ENCODE measurements around the gene TMEM250.

Gene TMEM250

DNA sequence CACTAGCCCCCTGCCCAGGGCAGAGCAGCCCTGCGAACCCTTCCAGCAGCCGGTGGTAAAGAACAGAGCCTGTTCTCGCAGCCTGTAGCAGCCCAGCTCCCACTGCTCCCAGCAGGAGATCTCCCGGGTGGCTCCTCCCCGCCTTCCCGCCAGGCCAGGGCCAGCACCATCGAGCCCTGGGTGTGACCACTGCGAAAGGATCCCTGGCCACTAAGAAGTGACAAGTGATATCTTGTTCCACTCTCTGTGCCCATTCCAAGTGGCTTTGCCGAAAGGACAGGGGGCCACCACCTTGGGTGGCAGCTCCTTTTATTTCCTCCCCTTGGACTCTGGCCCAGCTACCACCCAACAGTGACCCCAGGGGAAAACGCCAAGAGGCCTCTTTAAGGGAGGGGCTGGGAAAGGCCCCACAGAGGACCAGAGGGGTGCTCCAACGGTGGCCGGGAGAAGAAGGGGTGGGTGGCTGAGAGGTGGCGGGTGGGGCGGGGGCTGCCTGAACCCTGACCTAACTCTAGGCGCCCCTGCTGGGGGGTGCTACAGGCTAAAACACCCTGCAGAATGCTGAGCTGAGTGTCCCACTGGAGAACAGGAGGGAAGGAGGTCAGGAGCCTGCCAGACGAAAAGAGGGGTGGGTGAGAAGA is 25.2 kb downstream of the TMEM250 start:
- DNase-seq: no peak

DNA sequence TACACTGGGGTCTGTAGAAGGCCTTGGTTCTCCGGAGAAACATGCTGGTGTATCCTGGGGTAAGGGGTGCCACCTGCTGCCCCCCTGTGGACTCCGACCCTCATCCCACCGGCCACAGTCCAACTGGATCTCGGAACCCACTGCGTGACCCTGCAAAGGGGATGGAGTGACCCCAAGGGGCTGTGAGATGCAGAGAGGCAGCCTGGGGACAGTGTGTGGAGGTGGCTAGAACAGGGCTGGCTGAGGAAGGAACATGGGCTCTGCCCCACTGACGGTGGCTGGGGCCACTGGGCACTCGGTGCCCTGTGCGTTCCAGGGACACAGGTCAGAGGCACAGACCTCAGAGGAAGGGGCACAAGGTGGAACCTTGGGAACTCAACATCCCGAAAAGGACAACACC is 25.9 kb downstream of the TMEM250 start:
- no peak for DNase-seq

DNA sequence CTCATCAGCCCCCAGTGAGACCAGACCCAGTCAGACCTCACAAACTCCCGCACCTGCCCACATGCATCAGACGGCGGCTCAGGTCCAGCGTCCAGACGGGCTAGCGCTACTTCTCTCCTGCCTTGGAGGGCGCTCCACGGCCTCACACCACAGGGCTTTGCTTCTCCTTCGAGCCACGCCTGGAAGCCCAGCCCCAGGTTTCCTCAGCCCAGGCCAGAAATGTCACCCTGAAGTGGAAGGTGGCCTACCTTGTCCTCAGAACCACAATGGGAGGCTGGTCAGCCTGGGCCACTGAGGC is 26.4 kb downstream of the TMEM250 start:
- DNase-seq: no peak

DNA sequence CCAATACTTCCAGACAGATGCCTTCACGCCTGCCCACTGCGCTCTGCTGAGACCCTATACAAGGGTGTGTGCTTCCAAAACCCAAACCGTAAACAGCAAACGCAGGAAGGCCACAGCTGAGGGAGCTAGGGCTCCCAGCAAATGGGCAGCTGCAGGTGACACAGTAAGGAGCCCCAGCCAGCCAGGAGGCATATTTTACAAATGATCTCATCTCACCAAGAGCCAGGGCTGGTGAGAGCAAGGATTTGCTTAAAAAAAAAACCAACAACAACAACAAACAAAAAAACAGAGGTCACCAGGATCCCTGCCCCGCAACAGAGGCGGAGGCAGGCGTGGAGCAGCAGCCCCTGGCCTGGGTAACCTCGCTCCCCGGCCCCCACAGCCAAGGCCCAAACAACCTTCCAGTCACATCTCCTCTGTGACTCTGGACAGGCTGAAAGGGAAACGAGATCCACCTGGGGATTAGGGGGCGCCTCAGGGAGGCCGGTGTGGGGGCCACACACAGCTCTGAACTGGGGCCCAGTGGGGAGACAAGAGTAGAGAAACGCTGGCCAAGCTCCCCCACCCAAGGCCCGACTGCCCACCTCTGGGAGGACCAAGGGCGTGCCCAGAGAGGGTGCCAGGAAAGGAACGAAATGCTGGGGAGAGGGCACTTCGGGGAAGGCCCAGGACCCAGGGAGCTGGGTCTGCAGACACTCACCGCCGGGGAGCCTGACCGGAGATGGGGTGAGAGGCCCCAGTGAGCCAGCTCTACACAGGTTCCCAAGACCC is 26.9 kb downstream of the TMEM250 start:
- DNase-seq: no peak

DNA sequence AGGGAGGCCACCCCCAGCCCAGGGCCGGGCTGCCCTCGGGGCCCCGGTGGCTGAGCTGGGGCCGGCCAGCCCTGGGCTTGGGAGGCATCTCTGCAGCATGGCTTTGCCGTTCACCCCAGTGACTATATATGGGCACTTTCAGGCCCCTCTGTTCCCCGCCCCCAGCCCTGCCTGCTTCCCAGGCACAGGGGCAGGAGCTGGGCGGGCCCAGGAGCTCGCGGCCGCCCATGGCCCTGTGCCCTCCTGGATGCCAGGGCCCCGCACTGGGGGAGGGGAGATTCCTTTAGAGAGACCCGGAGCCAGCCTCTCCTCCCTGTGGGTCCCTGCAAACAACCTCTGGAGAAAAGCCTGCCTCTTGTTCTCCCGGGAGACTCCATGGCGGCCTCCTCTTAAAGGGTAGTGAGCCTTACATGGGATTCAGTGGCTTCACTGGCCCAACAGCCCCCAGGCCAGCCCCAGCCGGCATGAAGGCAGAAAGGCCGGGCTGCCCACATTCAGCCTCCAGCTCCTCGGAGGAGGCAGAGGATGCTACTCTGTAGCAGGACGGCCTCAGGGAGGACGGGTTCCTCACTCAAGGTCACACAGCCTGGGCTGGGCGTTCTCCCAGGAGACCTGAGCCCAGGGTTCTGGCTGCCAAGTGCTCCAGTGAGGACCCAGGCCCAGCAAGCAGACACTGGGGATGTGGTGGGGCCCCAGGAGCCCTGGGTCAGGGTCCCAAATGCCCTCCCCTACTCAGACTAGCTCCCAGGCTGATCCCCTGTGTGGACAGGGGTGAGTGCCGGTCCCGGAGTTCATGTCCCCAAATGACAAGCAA is 27.7 kb downstream of the TMEM250 start:
- no peak for DNase-seq

DNA sequence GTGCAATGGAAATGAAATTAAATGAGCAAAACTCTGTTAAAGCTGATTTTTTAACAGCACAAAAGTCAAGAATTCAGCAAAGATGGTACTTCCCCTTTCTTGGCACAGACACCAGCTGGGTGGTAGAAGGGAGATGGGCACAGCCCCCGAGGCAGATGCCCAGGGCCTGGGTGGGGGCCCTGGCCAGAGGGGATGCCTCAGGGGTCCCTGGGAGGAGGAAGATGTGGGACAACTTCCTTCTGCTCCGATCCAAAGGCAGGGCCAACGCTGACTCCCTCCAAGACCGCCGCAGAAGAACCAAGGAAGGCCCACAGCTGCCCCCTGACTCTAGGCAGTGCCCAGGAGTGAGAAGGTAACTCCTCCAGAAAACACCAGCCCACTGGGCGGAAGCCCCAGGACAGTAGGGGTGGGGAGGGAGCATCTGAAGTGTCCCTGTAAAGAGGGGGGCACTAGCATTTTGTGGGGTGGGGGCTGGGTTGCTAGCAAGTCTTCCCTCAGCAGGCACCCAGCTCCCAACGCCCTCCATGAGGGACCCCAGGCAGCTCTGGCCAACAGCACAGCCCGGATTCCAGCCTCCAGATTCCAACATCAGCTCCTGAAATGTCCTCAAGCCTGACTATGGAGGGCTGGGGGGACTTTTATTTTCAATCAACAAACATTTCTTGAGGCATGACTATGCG is 28.5 kb downstream of the TMEM250 start:
- no peak for DNase-seq

DNA sequence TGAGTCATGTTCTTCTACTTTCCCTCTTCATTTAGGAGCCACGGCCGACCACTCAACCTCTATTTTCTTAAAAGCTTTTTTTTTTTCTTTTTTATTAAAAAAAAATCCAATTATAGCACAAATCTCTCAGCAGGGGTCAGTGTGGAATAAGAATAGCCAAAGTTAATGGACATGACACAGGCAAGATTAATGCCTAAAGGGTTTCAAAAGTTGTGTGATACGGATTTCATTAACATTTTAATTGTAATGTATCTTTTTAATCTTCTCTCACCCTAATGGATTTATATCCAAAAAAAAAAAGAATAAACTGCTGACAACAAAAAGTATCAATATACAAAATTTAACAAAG is 29.0 kb downstream of the TMEM250 start:
- no peak for DNase-seq

GRCh38 chr9:136088939-136089696 is 29.6 kb downstream of the TMEM250 start:
- DNase-seq: no peak

- DNase-seq: no peak
Observed at GRCh38 chr9:136088481-136088938, 30.2 kb downstream of the TMEM250 start.

- DNase-seq: no peak
Observed at GRCh38 chr9:136087741-136088480, 30.8 kb downstream of the TMEM250 start.

DNA sequence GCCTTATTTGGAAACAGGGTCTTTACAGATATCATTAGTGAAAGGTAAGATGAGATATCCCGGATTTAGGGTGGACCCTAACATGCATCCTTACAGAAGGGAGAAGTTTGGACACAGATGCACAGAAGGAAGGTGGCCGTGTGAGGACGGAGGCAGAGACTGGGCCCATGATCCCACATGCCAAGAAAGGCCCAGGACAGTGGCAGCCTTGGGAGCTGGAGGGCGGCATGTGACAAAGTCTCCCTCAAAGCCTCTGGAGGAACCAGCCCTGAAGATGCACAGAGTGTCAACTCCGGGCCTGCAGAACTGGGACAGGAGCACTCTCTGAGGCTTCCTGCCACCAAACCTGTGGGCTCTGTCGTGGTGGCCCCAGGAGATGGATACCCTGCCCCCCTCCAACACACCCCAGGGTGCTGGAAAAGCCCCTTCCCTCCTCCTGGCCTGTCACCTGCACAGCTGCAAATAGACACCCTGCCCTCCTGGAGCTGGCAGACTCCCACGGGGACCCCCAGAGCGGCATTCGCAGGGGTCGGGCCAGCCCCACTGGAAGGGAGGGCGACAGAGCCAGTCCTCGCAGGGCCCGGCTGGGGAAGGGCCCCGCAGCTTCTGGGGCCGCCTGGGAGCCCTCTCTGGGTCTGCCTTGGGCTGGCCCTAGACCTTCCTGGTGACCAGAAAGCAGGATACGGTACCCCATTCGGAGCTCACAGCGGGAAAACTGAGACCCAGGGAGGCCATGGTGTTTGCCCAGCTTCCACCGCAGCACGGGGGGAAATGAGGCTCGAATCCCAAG is 31.5 kb downstream of the TMEM250 start:
- no peak for DNase-seq

GRCh38 chr9:136086213-136086881 is 32.3 kb downstream of the TMEM250 start:
- DNase-seq: no peak

DNA sequence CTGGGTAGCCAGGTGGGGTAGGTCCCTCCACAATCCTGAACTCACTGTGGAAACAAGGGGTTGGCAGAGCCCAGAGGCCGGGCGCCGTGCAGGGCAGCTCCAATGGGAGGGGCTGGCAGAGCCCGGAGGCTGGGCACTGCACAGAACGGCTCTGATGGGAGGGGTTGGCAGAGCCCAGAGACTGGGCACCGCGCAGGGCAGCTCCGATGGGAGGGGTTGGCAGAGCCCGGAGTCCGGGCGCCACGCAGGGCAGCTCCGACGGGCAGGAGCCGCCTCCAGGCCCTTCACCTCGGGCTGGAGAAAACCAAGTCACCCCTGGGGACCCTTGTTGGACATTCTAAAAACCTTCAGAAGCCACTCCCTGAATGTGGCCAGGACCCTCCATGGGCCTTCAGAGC is 32.9 kb downstream of the TMEM250 start:
- DNase-seq: no peak

- no peak for DNase-seq
Observed at GRCh38 chr9:136084063-136084944, 34.4 kb downstream of the TMEM250 start.

DNA sequence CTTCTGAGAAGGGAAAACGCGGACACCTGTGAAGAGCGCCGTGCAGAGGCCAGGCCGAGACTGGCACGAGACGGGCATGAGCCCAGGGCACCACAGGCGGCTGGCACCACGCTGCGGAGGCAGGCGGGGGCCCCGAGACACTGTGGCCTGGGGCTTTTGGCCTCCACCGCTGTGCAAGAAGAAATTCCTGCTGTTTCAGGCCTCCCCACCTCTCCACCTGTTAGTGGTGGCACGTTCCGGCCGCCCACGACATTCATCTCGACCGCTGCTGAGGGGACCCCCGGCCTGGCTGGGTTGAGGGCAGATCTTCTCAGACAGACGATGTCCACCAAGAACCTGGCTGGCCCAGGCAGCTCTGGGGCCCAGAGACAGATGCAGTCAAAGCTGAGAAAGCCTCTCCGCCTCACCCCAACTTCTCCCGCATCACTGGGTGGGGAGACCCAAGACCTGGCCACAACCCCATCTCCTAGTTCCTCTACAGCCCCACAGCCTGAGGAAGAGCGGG is 35.1 kb downstream of the TMEM250 start:
- DNase-seq: no peak

GRCh38 chr9:136082496-136083361 is 35.9 kb downstream of the TMEM250 start:
- DNase-seq: no peak

GRCh38 chr9:136081826-136082495 is 36.7 kb downstream of the TMEM250 start:
- DNase-seq: no peak

Data from NCI-H1694 (cell line).